ENCODE results near the gene SH3RF2. TPM values are rescaled to one million over a fixed set of nuclear protein-coding genes. Genes with fewer than 3 reads are reported as not detected.

SH3RF2 gene
- total and polyA plus RNA-seq, 2 donors (not counting 1 experiment from before 2014, with no cell fraction given): 0.53 to 1.2 TPM

DNA sequence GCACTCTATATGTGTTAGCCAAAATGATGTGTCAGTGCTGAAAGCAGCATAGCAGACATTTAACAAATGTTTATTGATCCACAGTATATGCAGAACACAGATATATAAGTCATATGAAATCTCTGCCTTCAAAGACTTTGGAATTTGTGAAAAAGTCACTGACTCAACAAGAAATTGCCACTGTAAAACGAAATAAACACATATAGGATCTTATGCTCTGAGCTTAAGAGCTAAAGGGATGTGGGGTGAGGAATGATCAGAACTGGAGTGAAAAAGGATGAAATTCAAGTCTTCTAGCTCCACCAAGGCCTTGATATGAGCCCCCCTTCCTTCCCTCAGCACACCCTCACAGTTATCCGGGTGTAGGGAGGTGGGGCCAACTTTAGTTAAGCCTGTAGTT lies 119.1 kb downstream of the SH3RF2 start:
- H3K9me3 ChIP-seq (ENCODE audit: control insufficient read depth, insufficient read depth, low read depth, low read length): no peaks in the 10 kb centered on the region
- H3K9ac ChIP-seq (ENCODE audit: insufficient read depth, low read length): no peak overlapping the region

DNA sequence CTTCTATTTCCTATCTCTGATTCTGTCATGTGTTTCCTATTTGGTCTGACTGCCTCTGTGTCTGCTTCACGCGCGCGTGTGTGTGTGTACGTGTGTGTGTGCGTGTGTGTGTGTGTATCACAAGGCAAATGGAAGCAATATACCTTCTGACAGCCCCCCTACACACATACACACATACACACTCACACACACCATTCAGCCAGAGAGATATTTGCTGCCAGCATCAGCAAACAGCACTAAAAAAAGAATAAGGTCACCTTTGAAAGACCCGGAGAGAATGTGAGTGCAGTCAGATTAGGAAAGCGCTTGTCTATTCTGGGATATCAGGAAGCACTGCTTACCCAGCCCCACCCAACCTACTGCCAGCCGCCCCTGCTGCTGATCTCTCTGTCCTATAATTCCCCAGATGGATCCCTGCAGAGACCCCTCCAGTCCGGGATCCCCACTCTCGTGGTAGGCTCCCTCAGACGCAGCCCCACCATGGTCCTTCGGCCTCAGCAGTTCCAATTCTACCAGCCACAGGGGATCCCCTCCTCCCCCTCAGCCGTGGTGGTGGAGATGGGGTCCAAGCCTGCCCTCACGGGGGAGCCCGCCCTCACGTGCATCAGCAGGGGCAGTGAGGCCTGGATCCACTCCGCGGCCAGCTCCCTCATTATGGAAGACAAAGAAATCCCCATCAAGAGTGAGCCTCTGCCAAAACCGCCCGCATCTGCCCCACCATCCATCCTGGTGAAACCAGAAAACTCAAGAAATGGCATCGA lies 123.3 kb downstream of the SH3RF2 start:
- Histone ChIP-seq H2AFZ (ENCODE audit: low read length) (no peak overlapping the region), H3K36me3 (ENCODE audit: control insufficient read depth, insufficient read depth, low read length) (no peaks in the 10 kb centered on the region), H3K79me2 (ENCODE audit: control insufficient read depth, insufficient read depth, low read length) (no peaks in the 10 kb centered on the region), H3K9me3 (ENCODE audit: control insufficient read depth, insufficient read depth, low read depth, low read length) (no peaks in the 10 kb centered on the region), H3K4me1 (ENCODE audit: control insufficient read depth, extremely low read depth, insufficient read depth, low read length) (no peaks in the 10 kb centered on the region), H3K27me3 (ENCODE audit: control insufficient read depth, insufficient read depth, low read length) (no peaks in the 10 kb centered on the region), H3K4me2 (ENCODE audit: extremely low read depth, insufficient read depth, low read length) (no peak overlapping the region), H4K20me1 (ENCODE audit: control insufficient read depth, extremely low read depth, insufficient read depth, low read length) (no peaks in the 10 kb centered on the region), H3K4me3 (replicated peaks in 1 of 4; ENCODE audit: control extremely low read depth in 1 of 4, insufficient read depth in 1 of 4, low read depth in 3 of 4, low read length in 4 of 4) (no peak overlapping the region), H3K9ac (ENCODE audit: insufficient read depth, low read length) (no peak overlapping the region), H3K27ac (ENCODE audit: insufficient read depth, low read length) (no peak overlapping the region)
- no peak for DNase-seq (ENCODE audit: low read depth in 2 of 2)
- TF ChIP-seq EZH2 (IDR thresholded peaks at IDR 0.05; ENCODE audit: low read length, missing control alignments): no peak
- TF ChIP-seq, protein P1, sequence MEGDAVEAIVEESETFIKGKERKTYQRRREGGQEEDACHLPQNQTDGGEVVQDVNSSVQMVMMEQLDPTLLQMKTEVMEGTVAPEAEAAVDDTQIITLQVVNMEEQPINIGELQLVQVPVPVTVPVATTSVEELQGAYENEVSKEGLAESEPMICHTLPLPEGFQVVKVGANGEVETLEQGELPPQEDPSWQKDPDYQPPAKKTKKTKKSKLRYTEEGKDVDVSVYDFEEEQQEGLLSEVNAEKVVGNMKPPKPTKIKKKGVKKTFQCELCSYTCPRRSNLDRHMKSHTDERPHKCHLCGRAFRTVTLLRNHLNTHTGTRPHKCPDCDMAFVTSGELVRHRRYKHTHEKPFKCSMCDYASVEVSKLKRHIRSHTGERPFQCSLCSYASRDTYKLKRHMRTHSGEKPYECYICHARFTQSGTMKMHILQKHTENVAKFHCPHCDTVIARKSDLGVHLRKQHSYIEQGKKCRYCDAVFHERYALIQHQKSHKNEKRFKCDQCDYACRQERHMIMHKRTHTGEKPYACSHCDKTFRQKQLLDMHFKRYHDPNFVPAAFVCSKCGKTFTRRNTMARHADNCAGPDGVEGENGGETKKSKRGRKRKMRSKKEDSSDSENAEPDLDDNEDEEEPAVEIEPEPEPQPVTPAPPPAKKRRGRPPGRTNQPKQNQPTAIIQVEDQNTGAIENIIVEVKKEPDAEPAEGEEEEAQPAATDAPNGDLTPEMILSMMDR (conservative IDR thresholded peaks at IDR 0.05 in 1 of 2, IDR thresholded peaks at IDR 0.05 in 1 of 2; ENCODE audit: low read depth in 1 of 2, low read length in 2 of 2): no peak

More for the DNA sequence above, 119.1 kb downstream of the SH3RF2 start:
- H4K20me1 ChIP-seq (ENCODE audit: control insufficient read depth, extremely low read depth, insufficient read depth, low read length): no peaks in the 10 kb centered on the region
- TF ChIP-seq EZH2 (IDR thresholded peaks at IDR 0.05; ENCODE audit: low read length, missing control alignments): no peak
- TF ChIP-seq, protein P1 (conservative IDR thresholded peaks at IDR 0.05 in 1 of 2, IDR thresholded peaks at IDR 0.05 in 1 of 2; ENCODE audit: low read depth in 1 of 2, low read length in 2 of 2): no peak
- H3K79me2 ChIP-seq (ENCODE audit: control insufficient read depth, insufficient read depth, low read length): no peaks in the 10 kb centered on the region
- no peaks in the 10 kb centered on the region for H3K36me3 ChIP-seq (ENCODE audit: control insufficient read depth, insufficient read depth, low read length)
- no peak overlapping the region for H3K27ac ChIP-seq (ENCODE audit: insufficient read depth, low read length)
- no peak overlapping the region for H3K4me3 ChIP-seq (replicated peaks in 1 of 4; ENCODE audit: control extremely low read depth in 1 of 4, insufficient read depth in 1 of 4, low read depth in 3 of 4, low read length in 4 of 4)
- DNase-seq (ENCODE audit: low read depth in 2 of 2): no peak
- H2AFZ ChIP-seq (ENCODE audit: low read length): no peak overlapping the region
- no peaks in the 10 kb centered on the region for H3K4me1 ChIP-seq (ENCODE audit: control insufficient read depth, extremely low read depth, insufficient read depth, low read length)
- no peak overlapping the region for H3K4me2 ChIP-seq (ENCODE audit: extremely low read depth, insufficient read depth, low read length)
- H3K27me3 ChIP-seq (ENCODE audit: control insufficient read depth, insufficient read depth, low read length): no peaks in the 10 kb centered on the region

GRCh38 chr5:146060221-146060585 lies 123.8 kb downstream of the SH3RF2 start:
- Histone ChIP-seq H3K9ac (ENCODE audit: insufficient read depth, low read length) (no peak overlapping the region), H4K20me1 (ENCODE audit: control insufficient read depth, extremely low read depth, insufficient read depth, low read length) (no peaks in the 10 kb centered on the region), H3K79me2 (ENCODE audit: control insufficient read depth, insufficient read depth, low read length) (no peaks in the 10 kb centered on the region), H3K27ac (ENCODE audit: insufficient read depth, low read length) (no peak overlapping the region), H3K9me3 (ENCODE audit: control insufficient read depth, insufficient read depth, low read depth, low read length) (no peaks in the 10 kb centered on the region), H3K4me2 (ENCODE audit: extremely low read depth, insufficient read depth, low read length) (no peak overlapping the region), H2AFZ (ENCODE audit: low read length) (no peak overlapping the region), H3K4me1 (ENCODE audit: control insufficient read depth, extremely low read depth, insufficient read depth, low read length) (no peaks in the 10 kb centered on the region), H3K36me3 (ENCODE audit: control insufficient read depth, insufficient read depth, low read length) (no peaks in the 10 kb centered on the region), H3K4me3 (replicated peaks in 1 of 4; ENCODE audit: control extremely low read depth in 1 of 4, insufficient read depth in 1 of 4, low read depth in 3 of 4, low read length in 4 of 4) (no peak overlapping the region), H3K27me3 (ENCODE audit: control insufficient read depth, insufficient read depth, low read length) (no peaks in the 10 kb centered on the region)
- DNase-seq (ENCODE audit: low read depth in 2 of 2): no peak
- TF ChIP-seq, protein P1 (conservative IDR thresholded peaks at IDR 0.05 in 1 of 2, IDR thresholded peaks at IDR 0.05 in 1 of 2; ENCODE audit: low read depth in 1 of 2, low read length in 2 of 2): no peak
- TF ChIP-seq EZH2 (IDR thresholded peaks at IDR 0.05; ENCODE audit: low read length, missing control alignments): no peak
